OCI-LY3 (cell line): Measurements from ENCODE around the gene MB21D2.

Source experiments
- CTCF ChIP-seq: fragments of 200-600, 300-600 bp; sonication (generic); IDR thresholded peaks from 2 replicates; pipeline ENCODE4 v1.5.1; 2014; ENCODE audit warnings: antibody characterized with exemption, low read length, low read depth
- EZH2phosphoT487 ChIP-seq: fragments of 200-600 bp; shearing (Covaris generic); IDR thresholded peaks from 2 replicates; pipeline ENCODE4 v1.6.1; 2018; ENCODE audit warnings: antibody characterized with exemption, mixed run types, low read depth

- no peak for TF ChIP-seq EZH2phosphoT487
- no peak for TF ChIP-seq CTCF
Measured at GRCh38 chr3:192889679-192890078, 28.0 kb downstream of the MB21D2 start.
